SU-DHL-6 (cell line): Measurements from ENCODE around the gene GNAS.

Experiments used
- CTCF ChIP-seq: fragments of 200-600 bp; sonication (generic); IDR thresholded peaks from one replicate; pipeline ENCODE4 v1.5.1; 2017; ENCODE audit warnings: antibody characterized with exemption, mild to moderate bottlenecking, low read length, moderate library complexity; ENCODE audit not compliant: insufficient read depth, poor library complexity, severe bottlenecking
- EZH2phosphoT487 ChIP-seq: fragments of 200-600 bp; sonication (generic), shearing (Covaris generic); conservative IDR thresholded peaks from 2 replicates; pipeline ENCODE4 v1.6.1; 2018; ENCODE audit warnings: mild to moderate bottlenecking, antibody characterized with exemption, low read length, moderate library complexity, mixed read lengths

GRCh38 chr20:58908941-58909340 is 56.4 kb downstream of the GNAS start:
- TF ChIP-seq CTCF, result no peak
- TF ChIP-seq EZH2phosphoT487, result no peak
